ENCODE measurements around the gene GLG1.
"Not testable (repeated sequence)": the region's sequence is repeated elsewhere in the genome, so short reads cannot be mapped to it uniquely, and the experiment has no call there.

The GLG1 gene

DNA sequence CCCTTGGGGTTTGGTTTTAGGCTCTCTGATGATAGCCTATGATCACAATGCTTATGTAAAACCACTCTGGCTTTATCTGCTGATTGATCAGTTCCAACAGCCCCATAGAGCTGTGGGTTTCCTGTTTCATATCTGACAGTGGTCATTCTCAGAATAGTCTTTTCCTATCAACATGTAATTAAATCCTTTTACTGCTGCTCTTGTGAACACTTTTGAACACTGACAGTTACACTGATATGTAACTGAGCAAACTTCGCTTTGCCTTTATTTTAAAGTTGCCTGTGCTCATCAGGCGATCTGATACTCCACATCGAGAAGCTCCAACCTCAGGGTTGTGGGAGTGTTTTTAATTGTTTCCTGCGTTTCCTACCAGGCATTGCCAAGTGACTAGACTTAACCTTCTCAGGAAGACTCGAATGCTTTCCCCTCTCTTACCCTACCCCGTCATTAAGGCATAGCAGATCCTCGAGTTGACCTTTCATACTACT, 168.4 kb downstream of the GLG1 start:
- DNase-seq, result no peak

DNA sequence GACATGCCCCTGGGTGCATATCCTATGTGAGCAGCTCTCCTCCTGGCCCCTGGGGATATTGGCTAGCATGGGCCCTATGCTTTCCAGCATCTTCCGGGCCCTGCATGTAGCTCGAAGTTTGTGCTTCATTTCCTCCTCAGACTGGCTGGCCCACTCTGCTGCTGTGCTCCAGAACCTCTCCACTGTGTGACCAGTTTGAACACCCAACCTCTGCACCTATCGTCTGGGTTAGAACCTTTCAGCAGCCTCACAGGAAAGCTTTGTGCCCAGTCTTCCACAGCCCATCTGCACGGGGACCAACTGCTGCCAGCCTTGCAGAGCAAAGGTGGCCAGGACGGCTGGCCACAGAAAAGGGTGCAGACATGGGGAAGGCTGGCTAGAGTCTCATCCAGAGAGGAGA, 175.4 kb downstream of the GLG1 start:
- DNase-seq, result no peak

DNA sequence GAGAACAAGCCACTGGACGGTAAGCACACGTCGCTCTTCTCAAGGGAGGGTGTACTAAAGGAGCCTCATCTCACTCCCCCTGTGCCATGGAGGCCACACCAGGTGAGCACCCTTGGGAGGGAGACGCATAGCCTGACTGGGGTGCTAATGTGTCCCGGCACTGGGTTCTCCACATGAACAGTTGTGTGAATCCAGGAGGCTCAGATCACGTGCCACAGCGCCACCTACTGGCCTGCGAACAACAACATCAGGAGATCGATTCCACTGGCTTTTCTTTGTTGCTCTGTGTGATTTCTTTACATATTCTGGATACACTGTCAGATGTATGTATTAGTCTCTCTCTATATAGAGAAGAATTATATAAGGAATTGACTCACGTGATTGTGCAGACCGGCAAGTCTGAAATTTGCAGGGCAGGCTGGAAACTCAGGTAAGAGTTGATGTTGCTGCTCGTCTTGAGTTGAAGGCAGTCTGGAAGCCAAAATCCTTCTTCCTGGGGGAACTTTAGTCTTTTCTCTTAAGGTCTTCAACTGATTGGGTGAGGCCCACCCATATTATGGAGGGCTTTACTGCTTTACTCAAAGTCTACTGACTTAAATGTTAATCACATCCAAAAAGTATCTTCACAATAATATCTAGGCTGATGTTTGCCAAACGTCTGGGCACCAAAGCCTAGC, 176.7 kb downstream of the GLG1 start:
- DNase-seq, result peak; percentile 32

DNA sequence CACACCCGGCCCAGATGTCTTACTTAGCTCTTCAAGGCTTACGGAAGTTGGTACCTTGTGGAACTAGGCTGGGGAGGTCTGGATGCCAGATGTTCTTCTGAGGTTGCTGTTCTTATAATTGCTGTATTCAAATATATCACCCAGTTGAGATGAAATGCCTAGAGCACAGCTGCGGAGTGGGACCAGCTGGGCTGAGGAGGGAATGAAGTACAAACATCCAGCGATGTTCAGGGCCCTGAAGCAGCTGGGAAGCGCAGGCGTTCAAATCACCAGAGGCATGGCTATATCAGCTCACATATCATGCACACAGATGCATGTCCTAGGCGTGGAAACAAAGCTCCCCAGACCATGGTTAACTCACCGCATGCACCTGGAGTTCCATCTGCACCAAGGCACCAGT, 178.4 kb downstream of the GLG1 start:
- not testable (repeated sequence) for DNase-seq

DNA sequence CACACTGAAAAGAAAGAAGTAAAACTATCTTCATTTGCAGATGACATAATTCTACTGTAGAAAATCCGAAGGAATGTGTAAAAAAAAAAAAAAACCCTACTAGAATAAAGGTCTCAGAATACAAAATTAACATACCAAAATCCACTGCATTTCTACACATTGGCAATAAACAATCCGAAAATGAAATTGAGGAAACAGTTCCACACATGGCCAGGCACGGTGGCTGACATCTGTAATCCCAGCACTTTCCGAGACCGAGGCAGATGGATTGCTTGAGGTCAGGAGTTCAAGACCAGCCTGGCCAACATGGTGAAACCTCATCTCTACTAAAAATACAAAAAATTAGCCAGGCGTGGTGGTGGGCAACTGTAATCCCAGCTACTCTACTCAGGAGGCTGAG, 181.2 kb downstream of the GLG1 start:
- DNase-seq, result not testable (repeated sequence)

DNA sequence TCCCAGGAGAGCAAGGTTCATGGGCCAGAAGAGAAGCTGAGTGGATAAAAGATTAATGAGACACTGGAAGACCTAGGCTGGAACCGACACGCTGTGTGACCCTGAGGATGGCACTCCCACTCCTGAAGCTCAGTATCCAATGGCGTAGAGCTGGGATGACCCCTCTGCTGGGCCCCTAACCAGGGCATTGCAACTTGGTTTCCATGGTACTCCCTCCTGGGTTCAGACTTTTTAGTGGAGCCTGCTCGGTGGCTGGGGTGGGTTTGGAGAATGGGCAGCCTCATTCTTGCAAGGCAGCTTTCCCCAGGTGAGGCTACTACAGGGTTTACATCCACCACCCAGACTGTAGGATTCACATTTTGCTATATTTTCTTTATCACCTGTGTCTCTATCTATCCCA, 183.2 kb downstream of the GLG1 start:
- DNase-seq, result not testable (repeated sequence)

DNA sequence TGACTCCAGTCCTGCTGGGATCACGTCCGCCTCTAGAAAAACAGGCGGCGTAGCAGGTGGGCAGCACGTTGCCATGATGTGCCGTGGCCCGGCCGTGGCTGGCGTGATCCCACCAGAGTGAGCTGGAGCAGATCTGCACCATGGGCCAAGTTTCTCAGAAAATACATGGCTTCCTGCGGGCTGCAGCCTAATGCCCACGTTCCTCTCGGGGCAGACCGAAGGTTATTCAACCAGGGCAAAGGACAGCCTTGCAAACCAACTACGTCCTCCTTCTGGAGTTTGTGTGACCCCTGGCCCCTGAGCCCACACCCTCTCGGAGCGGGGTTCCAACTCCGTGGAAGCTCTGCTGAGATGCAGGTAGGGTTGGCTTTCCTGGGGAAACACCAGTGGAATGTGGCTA, 184.8 kb downstream of the GLG1 start:
- not testable (repeated sequence) for DNase-seq

DNA sequence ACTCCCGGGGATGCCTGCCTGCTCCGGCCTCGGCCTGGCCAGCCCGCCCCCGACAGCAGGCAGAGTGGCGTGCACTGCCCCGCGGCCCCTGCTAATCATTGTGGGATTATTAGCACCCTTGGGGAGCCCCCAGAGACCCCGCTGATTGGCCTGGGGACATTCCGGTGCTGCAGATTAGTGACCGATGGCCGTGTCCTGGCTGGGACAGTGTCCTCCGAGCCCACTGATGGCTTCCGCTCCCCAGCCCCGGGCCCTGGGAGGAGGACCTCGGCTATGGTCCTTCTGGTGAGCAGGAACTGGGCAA, 185.5 kb downstream of the GLG1 start:
- not testable (repeated sequence) for DNase-seq

DNA sequence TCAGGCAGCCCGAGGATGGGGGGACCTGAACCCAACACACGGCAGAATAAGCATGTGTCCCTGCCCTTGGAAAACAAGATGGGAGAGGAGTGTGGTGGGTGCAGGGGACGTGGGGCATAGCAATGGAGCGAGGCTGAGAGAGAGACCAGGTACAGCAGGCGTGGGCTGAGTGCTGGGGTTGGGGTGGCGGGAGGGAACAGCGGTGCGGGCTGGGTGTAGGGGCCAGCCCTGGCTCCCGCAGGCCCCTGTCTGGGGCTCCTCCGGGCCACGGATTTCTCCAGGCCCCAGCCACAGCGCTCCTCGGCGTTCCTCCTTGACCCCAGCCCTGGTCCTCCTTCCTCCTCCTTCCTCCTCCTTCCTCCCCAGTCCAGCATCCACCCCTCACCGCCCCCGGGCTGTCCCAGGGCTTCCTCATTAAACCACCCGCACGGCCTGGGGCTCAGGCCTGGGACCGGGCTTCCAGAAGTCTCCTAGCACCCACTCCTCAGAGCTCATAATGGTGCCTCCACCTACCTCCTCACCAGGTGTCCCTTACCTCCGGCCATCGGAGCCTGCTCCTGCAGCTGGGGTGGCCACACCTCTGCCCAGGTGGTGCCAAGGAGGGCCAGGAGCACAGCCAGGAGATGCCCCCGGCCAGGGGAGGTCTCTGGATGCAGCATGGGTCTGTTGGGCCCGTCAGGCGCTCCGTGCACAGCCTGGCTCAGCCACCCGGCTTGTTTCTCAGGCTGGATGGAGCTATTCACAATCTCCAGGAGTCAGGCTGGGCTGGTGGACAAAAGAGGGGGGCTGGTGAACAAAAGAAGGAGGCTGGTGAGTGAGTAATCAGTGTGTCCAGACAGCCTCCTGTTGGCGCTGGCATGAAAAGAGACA, 186.1 kb downstream of the GLG1 start, which contains the start of gene CLEC18B:
CLEC18B (minus strand) TSS at position 867 of the 870 bp plus-strand sequence; CDS start at position 659, 208 bp downstream.
- DNase-seq, result not testable (repeated sequence)

DNA sequence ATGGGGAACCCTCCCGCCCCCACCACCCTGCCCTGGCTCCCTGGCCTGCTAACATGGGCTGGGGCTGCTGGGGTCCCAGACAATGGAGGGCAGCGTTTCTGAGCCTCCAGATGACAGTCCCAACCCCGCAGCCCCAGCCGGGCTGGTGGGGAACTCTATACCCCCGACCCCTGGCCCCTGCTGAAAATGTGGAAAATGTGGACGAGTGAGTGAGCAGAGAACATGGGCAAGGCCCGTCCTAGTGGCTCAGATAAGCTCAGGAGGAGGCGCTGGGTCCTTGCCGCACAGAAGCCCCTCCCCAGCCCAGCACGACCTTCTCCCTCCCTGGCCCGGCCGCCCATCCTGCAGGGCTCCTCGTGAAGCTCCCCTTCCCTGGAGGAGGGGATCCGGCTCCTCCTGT, 187.1 kb downstream of the GLG1 start:
- DNase-seq, result not testable (repeated sequence)

DNA sequence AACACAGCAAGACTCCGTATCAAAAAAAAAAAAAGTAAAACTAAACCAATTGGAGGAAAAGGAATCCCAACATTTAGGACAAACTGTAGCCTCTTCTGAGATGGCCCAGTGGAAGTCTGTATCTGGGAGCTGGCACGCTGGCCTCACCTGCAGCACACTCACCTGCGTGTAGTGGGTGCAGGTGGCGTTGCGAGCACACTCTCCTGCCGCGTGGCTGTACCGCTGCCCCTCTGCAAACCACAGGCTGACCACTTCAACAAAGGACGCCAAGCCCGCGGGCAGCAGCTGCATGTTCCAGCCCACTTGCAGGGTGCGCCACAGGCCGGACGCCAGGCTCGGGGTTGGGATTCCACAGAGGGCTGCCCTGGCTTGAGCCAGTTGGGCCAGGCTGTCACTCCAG, 189.0 kb downstream of the GLG1 start:
- not testable (repeated sequence) for DNase-seq

DNA sequence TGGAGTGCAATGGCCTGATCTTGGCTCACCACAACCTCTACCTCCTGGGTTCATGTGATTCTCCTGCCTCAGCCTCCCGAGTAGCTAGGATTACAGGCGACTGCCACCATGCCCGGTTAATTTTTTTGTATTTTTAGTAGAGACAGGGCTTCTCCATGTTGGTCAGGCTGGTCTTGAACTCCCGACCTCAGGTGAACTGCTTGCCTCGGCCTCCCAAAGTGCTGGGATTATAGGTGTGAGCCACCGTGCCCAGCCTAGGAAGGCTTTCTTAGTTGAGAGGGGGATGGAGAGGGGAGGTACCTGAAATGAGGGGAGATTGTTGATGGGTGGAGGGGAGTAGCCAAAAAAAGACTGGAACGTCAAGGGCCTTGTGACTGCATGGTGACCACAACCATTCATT, 193.0 kb downstream of the GLG1 start:
- DNase-seq, result not testable (repeated sequence)

DNA sequence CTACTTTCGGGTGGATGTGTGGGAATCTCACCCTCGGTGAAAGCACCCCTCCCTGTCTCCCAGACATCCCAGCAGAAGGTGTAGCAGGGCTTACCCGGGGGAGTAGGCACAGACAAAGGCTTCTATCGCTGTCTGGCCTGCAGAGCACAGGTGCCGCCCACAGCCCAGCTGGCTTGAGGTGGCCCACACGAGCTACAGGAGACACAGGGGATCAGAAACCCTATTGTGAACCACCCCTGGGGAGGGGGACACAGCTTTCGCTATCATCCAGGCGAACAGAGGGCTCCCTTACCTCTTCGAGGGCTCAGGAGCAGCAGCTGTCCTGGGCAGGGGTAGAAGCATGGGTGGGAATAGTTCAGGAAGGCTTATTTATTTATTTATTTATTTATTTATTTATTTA, 193.4 kb downstream of the GLG1 start:
- not testable (repeated sequence) for DNase-seq

DNA sequence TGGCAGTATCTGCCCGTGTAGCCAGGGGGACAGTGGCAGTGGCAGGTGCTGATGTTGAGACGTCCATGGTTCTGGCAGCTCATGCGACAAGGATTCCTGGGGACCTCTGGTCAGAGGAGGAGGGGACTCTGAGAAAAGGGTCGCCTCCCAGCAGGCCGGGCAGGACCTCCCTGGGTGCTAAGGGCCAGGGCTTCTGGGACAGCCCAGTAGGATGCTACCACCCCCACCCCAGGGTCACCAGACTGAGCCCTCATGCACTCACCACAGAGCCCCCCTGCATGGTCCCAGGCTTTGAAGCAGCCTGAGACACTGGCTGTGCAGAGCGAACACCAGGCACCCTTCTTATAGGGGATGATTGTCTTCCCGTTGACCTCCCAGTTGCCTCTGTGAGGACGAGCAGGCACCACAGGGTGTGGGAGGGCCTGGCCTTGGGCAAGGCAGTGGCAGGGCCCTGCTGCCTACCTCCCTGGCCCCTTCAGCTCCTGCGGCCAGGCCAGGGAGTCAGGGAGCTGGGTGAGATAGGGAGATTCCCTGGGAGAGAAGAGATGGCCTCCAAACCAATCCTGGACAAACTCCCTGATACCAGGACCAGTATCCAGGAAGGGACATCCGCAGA, 194.0 kb downstream of the GLG1 start:
- not testable (repeated sequence) for DNase-seq

DNA sequence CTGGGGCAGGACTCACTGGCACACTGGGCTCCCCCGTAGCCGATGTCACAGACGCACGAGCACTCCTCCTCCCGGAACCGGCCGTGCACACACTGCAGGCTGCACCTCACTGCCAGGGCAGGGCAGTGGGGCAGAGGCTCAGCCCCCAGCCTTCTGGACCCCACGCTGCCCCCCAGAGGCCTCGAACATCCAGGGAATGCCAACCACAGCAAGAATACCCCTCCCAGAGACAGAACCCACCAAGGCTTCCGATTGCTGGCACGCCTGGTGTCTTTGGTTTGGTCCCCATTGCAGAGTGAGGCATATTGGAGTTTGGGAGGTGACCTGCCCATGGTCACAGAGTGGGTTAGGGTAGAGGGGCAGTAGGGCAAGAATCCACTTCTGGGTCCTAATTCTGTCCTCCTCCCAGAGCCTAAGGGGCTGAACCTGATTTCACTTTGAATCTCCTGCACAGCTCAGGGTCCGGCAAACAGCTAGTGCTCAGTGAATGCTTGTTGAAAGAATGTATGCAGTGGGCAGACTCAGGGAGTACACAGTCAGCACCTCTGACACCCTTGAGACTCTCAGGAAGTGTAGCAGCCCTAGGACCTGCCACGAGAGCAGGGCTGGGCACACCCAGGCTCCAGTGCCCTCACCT, 194.7 kb downstream of the GLG1 start:
- not testable (repeated sequence) for DNase-seq

DNA sequence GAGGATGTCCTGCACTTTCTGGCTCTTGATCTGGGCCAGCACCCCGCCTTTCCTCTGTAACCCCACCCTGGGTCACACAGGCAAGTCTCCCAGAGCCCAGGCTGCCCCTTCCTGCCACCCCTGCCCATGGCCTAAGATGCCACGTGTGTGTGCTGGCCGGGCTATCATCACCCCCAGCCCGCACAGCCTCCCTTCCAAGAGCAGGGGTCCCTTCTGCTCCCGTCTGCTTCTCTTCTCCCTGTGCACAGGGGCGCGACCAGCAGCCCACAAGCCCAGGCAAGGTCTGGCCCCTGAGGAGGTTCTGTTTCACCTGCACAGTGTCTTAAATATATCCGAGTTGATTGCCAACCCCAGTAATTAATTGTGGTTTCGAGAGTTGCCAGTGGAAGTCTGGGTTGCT, 195.9 kb downstream of the GLG1 start:
- DNase-seq, result not testable (repeated sequence)

DNA sequence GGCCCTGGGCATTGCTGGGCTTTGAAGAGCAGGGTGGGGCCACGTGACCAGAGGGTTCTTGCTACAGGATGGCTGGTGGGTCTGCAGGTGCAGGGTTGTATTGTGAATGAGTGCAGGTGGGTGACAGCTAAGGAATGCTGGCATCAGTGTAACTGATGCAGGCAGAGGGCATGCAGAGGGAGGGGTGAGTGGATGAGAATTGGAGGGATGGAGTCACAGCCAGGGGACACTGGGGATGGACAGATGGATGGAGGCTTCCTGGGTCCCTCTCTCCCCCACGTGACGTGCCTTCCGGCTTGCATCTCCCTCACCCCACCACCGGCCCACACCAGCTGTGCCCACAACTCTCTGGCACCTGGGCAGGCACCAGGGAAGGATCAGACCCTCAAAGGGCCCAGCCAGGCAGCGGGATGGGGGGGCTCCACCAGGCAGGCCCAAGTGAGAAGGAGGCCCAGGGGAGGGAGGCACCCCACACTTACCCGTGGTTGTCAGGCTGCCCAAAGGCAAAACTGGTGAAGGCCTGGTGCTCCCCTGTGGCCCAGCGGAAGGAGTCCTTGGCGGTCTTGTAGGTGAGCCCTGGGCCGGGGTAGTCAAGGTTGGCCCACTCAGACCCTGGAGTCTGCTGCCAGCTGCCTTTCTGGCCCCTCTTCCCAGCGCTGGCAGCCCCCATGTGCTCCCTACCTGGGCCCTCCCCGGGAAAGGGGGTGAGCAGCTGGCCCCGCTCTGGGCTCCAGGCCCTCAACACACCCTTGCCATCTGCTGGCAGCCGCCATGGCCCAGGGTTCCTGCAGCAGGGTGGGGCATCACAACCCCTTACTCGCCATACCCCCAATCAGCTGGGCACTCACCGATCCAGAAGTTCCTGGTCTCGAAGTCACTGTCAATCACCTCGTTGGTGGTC, 196.6 kb downstream of the GLG1 start:
- not testable (repeated sequence) for DNase-seq

DNA sequence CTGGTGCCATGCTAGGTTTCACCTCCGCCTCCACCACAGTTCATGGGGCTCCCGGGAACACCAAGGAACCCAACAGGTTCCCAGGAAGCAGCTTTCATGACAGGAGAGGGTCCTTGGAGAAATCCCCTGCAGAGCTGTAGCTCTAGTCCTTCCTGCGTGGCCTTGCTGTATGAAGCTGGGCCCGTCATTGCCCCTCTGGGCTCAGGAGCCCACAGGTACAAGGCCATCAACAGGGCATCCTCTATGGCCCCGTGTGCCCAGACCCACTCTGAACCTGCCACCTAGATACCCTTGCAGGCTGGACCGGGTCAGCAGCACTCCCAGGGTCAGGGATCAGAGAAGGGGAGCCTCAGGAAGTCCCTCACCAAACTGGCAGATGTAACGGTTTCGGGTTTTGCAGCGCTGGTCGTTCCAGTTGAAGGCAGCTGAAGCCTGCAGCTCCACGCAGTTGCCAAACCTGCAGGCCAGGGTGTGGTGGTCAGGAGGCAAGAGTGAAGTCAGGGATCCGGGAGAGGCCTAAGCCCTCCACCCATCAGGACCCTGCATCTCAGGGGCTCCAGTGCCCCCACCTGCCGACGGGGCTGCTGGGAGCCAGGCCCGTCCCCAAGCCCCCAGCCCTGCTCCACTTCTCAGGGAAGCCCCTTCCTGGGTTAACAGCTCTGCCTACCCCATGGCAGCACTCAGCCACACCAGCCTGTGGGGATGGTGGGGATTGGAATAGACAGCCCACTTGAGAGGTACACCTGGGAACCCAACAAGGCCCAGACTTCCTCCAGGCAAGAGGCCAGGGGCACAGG, 197.5 kb downstream of the GLG1 start:
- DNase-seq, result not testable (repeated sequence)

DNA sequence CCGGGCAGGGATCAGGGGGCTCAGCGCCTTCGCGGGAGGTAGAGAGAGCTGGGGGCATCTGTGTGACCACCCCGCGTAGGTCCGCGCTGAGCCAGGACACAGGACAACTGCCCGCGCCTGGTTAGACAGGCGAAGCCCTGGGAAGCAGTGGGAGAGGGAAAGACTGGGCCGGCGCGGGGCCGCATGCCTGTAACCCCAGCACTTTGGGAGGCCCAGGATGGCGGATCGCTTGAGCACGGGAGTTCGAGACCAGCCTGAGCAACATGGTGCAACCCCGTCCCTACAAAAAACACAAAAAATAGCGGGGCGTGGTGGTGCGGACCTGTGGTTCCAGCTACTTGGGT, 199.6 kb downstream of the GLG1 start:
- not testable (repeated sequence) for DNase-seq

DNA sequence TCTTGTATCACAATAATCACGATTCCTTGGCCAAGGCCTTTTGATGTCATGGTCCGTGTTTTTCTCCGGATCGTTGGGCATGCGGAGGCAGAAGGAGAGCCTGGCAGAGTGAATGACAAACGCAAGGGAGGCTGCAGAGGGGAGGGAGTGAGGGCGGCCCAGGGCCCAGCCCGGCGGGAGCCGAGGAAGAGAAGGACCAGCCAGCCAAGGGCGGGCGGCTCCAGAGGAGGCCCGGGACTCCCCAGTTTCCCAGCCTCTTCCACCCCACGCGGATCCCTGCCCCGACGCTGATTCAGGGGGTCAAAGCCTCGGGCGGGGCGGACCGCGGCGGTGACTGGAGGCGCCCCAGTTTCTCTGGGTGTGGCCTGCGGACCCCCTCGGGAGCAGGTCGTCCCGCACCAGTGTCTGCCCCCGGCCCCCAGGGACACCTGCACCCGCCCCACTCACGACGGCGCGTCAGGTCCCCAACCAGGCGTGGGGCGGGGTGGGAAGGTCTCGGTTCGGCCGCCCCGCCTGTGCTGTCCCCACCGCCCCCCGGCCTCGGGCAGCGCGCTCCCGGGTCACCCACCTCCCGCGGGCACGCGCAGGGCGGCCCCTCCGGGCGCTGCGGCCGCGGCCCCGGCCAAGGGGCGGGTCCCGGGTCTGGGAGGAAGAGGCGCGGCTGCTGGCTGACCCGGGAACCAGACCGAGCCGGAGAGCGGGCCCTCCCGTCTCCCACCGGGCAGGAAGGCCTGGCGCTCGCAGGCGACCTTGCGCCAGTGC, 200.1 kb downstream of the GLG1 start:
- DNase-seq, result not testable (repeated sequence)
